GM21360 (cell line): Measurements from ENCODE around the gene CEP170.
"Not testable (repeated sequence)": the region's sequence is repeated elsewhere in the genome, so short reads cannot be mapped to it uniquely, and the experiment has no call there.

Experiments used
- ATAC-seq: cut with Tn5 transposase; IDR thresholded peaks from one replicate; pipeline ENCODE4 v1.9.1; 2021; ENCODE audit warnings: mild to moderate bottlenecking, moderate library complexity; ENCODE audit not compliant: unreplicated experiment

The CEP170 gene

DNA sequence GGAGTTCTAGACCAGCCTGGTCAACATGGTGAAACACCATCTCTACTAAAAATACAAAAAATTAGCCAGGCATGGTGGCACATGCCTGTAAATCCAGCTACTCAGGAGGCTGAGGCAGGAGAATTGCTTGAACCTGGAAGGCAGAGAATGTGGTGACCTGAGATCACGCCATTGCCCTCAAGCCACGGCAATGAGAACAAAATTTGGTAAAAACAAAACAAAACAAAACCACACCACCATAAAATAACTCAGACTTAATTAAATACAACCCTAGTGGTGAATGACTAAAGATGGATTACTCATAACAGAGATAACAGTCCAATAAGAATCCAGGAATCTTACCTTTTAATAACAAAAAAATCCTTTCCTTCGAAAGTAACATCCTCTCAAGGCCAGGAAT is 167.7 kb downstream of the CEP170 start:
- ATAC-seq, result not testable (repeated sequence)
